Type B pancreatic cell (in vitro differentiated cells): ENCODE results near the gene PTTG1IP. TPM values are rescaled to one million over a fixed set of nuclear protein-coding genes. Genes with fewer than 3 reads are reported as not detected.

ENCODE experiments used
- DNase-seq: peaks from one replicate; pipeline ENCODE4 v3.0.0; 2021; ENCODE audit warnings: mixed read lengths; ENCODE audit not compliant: unreplicated experiment; ENCODE audit errors: extremely low spot score
- H3K27ac Mint-ChIP-seq: 2 replicates; pipeline ENCODE4 v1.8.0; 2021; ENCODE audit warnings: mild to moderate bottlenecking, mixed read lengths
- H3K27me3 Mint-ChIP-seq: 2 replicates; pipeline ENCODE4 v1.8.0; 2021; ENCODE audit warnings: mixed read lengths
- H3K36me3 Mint-ChIP-seq: 2 replicates; pipeline ENCODE4 v1.8.0; 2021; ENCODE audit warnings: mixed read lengths
- H3K4me1 Mint-ChIP-seq: one replicate; pipeline ENCODE4 v1.8.0; 2021; ENCODE audit warnings: mixed read lengths; ENCODE audit not compliant: unreplicated experiment
- H3K4me3 Mint-ChIP-seq: 2 replicates; pipeline ENCODE4 v1.8.0; 2021; ENCODE audit warnings: mild to moderate bottlenecking, mixed read lengths
- H3K9me3 Mint-ChIP-seq: 2 replicates; pipeline ENCODE4 v1.8.0; 2021; ENCODE audit warnings: mixed read lengths
- total RNA-seq: library from RNA; stranded (reverse); gene quantifications from 2 replicates; pipeline ENCODE4 v1.2.1, GENCODE V29; 2021; ENCODE audit warnings: low replicate concordance
- TF ChIP-seq, protein P1 (sequence below): fragments of 200-600 bp; sonication (generic); conservative IDR thresholded peaks from 2 replicates; pipeline ENCODE4 v1.5.0; 2021; ENCODE audit warnings: antibody characterized with exemption, mild to moderate bottlenecking

Gene PTTG1IP
- total RNA-seq, 1 donor from 2014 or later: 168 TPM

DNA sequence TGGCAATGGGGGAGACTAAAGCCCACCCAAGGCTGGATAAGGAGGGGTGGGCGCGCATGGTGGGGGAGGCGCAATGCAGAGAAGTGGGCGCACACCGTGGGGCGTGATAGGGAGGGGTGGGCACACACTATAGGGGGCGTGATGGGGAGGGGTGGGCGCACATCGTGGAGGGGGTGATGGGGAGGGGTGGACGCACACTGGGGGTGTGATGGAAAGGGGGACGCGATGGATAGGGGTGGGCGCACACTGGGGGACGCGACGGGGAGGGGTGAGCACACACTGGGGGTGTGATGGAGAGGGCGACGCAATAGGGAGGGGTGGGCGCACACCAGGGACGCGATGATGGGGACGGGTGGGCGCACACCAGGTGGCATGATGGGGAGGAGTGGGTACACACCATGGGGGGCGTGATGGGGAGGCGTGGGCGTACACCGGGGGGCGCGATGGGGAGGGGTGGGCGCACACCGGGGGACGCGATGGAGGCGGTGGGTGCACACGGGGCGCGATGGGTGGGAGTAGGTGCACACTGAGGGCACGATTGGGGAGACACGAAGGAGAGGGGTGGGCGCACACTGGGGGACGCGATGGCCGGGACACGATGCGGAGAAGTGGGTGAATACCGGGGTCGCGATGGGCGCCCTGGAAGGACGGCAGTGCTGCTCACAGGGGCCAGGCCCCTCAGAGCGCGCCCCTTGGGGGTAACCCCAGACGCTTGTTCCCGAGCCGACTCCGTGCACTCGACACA lies 56.6 kb downstream of the PTTG1IP start:
- no peak for DNase-seq
- peak overlapping the region; percentile 87 for H3K4me3 Mint-ChIP-seq
- H3K27me3 Mint-ChIP-seq: no peaks in the 10 kb centered on the region
- H3K36me3 Mint-ChIP-seq: no peaks in the 10 kb centered on the region
- no peaks in the 10 kb centered on the region for H3K9me3 Mint-ChIP-seq
- TF ChIP-seq, protein P1, sequence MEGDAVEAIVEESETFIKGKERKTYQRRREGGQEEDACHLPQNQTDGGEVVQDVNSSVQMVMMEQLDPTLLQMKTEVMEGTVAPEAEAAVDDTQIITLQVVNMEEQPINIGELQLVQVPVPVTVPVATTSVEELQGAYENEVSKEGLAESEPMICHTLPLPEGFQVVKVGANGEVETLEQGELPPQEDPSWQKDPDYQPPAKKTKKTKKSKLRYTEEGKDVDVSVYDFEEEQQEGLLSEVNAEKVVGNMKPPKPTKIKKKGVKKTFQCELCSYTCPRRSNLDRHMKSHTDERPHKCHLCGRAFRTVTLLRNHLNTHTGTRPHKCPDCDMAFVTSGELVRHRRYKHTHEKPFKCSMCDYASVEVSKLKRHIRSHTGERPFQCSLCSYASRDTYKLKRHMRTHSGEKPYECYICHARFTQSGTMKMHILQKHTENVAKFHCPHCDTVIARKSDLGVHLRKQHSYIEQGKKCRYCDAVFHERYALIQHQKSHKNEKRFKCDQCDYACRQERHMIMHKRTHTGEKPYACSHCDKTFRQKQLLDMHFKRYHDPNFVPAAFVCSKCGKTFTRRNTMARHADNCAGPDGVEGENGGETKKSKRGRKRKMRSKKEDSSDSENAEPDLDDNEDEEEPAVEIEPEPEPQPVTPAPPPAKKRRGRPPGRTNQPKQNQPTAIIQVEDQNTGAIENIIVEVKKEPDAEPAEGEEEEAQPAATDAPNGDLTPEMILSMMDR: no peak
- peaks cover 8% of the 10 kb centered on the region for H3K4me1 Mint-ChIP-seq
- H3K27ac Mint-ChIP-seq: peak overlapping the region; percentile 87

DNA sequence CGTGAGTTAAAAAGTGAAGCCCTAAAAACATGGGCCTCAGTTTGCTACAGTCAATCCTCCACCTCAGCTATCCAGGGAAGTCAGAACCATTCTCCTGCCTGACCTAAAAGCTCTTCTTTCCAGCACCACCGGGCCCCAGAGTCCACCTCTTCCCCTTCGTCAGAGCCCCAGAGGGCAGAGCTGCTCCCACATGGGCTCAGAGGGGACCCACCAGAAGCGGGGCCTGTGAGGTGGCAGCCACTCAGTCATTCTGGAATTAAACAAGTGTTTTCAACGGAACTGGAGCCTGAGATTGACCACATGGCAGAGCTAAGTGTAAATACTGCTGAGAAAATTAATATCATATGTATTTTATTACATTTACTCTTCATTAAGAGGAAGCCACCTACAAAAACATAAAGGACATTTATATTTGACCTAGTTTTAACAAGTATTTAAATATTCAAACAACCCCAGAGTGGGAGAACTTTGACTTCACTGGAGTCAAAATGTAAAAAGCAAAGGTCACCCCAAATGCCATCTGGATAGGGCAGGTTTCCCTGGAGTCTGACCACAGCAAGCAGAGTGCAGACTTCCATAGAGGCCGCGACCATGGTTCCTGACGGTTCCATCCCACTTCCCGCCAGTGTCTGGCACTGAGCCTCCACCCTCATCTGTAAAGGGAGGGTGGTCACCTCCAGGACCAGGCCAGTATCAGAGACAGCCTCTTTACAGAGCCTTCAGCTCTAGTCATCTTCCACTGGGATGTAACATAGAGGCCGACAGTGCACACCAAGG lies 57.5 kb downstream of the PTTG1IP start:
- TF ChIP-seq, protein P1: no peak
- H3K4me3 Mint-ChIP-seq: peak overlapping the region; percentile 87
- peaks cover 8% of the 10 kb centered on the region for H3K4me1 Mint-ChIP-seq
- peaks cover 4% of the 10 kb centered on the region for H3K36me3 Mint-ChIP-seq
- no peak for DNase-seq
- no peaks in the 10 kb centered on the region for H3K27me3 Mint-ChIP-seq
- no peaks in the 10 kb centered on the region for H3K9me3 Mint-ChIP-seq
- peak overlapping the region; percentile 87 for H3K27ac Mint-ChIP-seq

DNA sequence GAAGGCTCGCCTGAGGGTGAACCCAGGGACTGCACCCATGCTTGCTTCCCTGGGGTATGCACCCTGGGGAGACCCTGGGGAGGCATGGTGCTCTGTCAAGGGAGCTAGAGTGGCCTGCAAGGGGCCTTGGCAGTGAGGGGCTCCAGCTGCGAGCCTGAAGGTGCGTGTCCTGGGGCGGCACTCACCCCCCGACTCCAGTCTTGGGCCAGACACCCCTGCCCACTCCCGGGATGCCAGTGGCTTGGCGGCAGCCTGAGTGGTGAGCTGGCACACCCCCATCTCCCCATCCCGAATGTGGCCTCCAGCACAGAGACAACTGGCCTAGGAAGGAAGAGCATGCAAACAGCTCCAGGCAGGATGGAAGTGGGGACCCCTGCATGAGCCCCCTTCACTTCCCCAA lies 58.3 kb downstream of the PTTG1IP start:
- Mint-ChIP-seq H3K4me1 (peaks cover 8% of the 10 kb centered on the region), H3K36me3 (peaks cover 7% of the 10 kb centered on the region), H3K4me3 (no peak overlapping the region), H3K9me3 (no peaks in the 10 kb centered on the region), H3K27me3 (no peaks in the 10 kb centered on the region), H3K27ac (no peak overlapping the region)
- no peak for DNase-seq
- TF ChIP-seq, protein P1: no peak

DNA sequence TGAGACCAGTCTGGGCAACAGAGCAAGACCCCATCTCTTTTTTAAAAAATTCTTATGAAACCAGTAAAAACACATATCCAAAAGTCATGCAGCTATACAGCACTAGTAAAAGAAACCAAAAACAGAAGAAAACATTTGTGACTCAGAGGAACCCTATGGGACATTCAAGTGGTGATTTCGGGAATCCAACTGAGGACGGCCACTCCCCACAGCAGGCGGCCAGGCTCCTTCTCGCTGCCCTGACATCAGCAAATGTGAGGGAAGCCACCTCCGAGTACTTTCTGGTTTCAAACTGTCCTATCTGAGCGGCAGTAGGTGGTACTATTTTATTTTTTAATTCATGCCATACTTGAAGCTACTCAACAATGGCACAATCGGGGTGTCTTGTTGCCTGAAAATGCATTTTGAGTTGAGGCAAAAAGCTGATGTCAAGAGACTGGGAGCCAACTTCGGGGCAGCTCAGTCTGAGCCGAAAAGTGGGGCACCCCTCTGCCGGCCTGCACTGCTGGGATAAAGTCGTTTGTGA lies 58.9 kb downstream of the PTTG1IP start:
- no peak for DNase-seq
- H3K27ac Mint-ChIP-seq: no peak overlapping the region
- peaks cover 11% of the 10 kb centered on the region for H3K36me3 Mint-ChIP-seq
- H3K27me3 Mint-ChIP-seq: no peaks in the 10 kb centered on the region
- H3K4me3 Mint-ChIP-seq: no peak overlapping the region
- H3K4me1 Mint-ChIP-seq: peaks cover 8% of the 10 kb centered on the region
- TF ChIP-seq, protein P1: no peak
- H3K9me3 Mint-ChIP-seq: no peaks in the 10 kb centered on the region

DNA sequence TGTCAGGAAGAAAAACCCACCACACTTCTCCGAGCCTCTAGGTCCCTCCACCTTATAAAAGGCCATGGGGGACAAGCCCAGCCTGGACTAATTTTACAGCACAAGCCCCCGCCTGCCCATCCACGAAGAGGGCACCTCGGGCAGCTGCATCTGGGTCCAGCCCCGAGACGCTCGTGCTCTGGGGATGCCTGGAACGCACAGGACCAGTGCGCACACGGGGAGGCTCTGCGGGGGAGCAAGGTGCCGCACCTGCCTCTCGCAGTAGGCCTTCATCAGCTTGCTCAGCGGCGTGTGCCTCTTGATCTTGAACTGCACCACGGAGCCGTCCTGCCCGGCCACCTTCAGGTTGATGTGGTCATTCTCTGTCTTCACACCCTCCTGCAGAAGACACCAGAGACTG lies 59.8 kb downstream of the PTTG1IP start:
- TF ChIP-seq, protein P1: no peak
- H3K27me3 Mint-ChIP-seq: no peaks in the 10 kb centered on the region
- peaks cover 17% of the 10 kb centered on the region for H3K36me3 Mint-ChIP-seq
- no peak overlapping the region for H3K4me3 Mint-ChIP-seq
- H3K27ac Mint-ChIP-seq: no peak overlapping the region
- H3K4me1 Mint-ChIP-seq: peaks cover 8% of the 10 kb centered on the region
- no peak for DNase-seq
- no peaks in the 10 kb centered on the region for H3K9me3 Mint-ChIP-seq
